Esophagus muscularis mucosa (tissue), 3 donors: Measurements from ENCODE around the gene RRBP1.

Source experiments
- CTCF ChIP-seq, 3 experiments: fragments of 200-600 bp in 2 of 3; fragments of 450-650 bp in 1 of 3; sonication (generic) in 2 of 3; IDR thresholded peaks; one replicate each; pipeline ENCODE4 v1.5.1; 2017 to 2019; ENCODE audit warnings: antibody characterized with exemption in 3 of 3, mild to moderate bottlenecking in 2 of 3, moderate library complexity in 1 of 3
- POLR2A ChIP-seq: fragments of 450-650 bp; IDR thresholded peaks from one replicate; pipeline ENCODE4 v1.6.1; 2017; ENCODE audit warnings: antibody characterized with exemption, moderate library complexity, mild to moderate bottlenecking, low read depth

GRCh38 chr20:17671011-17671410 is 11.0 kb downstream of the RRBP1 start:
- TF ChIP-seq POLR2A (no peak), CTCF (IDR thresholded peaks at IDR 0.05) (no peak)
